Neural cell (in vitro differentiated cells): ENCODE measurements around the gene NR2F6. TPM values are rescaled to one million over a fixed set of nuclear protein-coding genes. Genes with fewer than 3 reads are reported as not detected.

ENCODE experiments used
- H2AFZ ChIP-seq: fragments of 200-600, 300-800 bp; sonication (generic), shearing (Covaris generic); 2 replicates; pipeline ENCODE4 v1.6.0; 2014; ENCODE audit warnings: low read depth, mild to moderate bottlenecking, antibody characterized with exemption, low read length, moderate library complexity
- H3F3A ChIP-seq: fragments of 200-600 bp; shearing (Covaris generic); 2 replicates; pipeline ENCODE4 v1.6.1; 2016; ENCODE audit warnings: mild to moderate bottlenecking, moderate library complexity, mixed read lengths, antibody characterized with exemption, low read length; ENCODE audit not compliant: insufficient read depth, poor library complexity, severe bottlenecking
- H3K27ac ChIP-seq: fragments of 200-600, 300-800 bp; sonication (generic), shearing (Covaris generic); 2 replicates; pipeline ENCODE4 v1.5.1; 2014; ENCODE audit warnings: mild to moderate bottlenecking, low read length, moderate library complexity
- H3K27me3 ChIP-seq: fragments of 300-800, 200-600 bp; sonication (generic), shearing (Covaris generic); 2 replicates; pipeline ENCODE4 v1.6.0; 2014; ENCODE audit warnings: mild to moderate bottlenecking, low read depth, low read length, moderate library complexity; ENCODE audit not compliant: insufficient read depth
- H3K36me3 ChIP-seq: fragments of 300-800, 200-600 bp; sonication (generic), shearing (Covaris generic); 2 replicates; pipeline ENCODE4 v1.5.1; 2014; ENCODE audit warnings: mild to moderate bottlenecking, antibody characterized with exemption, low read length, moderate library complexity; ENCODE audit not compliant: insufficient read depth
- H3K4me2 ChIP-seq: fragments of 300-800, 200-600 bp; sonication (generic), shearing (Covaris generic); 2 replicates; pipeline ENCODE4 v1.6.0; 2014; ENCODE audit warnings: mild to moderate bottlenecking, low read length
- H3K4me3 ChIP-seq: fragments of 300-800, 200-600 bp; sonication (generic), shearing (Covaris generic); 2 replicates; pipeline ENCODE4 v1.5.1; 2014; ENCODE audit warnings: mild to moderate bottlenecking, low read length, moderate library complexity
- H3K79me2 ChIP-seq: fragments of 200-600 bp; shearing (Covaris generic); replicated peaks from 2 replicates; pipeline ENCODE4 v1.6.0; 2014; ENCODE audit warnings: mild to moderate bottlenecking, low read length, moderate library complexity; ENCODE audit not compliant: insufficient read depth
- H3K9ac ChIP-seq: fragments of 300-800, 200-600 bp; sonication (generic), shearing (Covaris generic); 2 replicates; pipeline ENCODE4 v1.6.1; 2016; ENCODE audit warnings: mild to moderate bottlenecking, low read length, mixed read lengths
- H3K9me2 ChIP-seq: fragments of 200-600 bp; shearing (Covaris generic); 2 replicates; pipeline ENCODE4 v1.6.1; 2016; ENCODE audit warnings: mild to moderate bottlenecking, low read length, mixed read lengths; ENCODE audit not compliant: insufficient read depth
- H3K9me3 ChIP-seq: fragments of 200-600, 300-800 bp; sonication (generic), shearing (Covaris generic); 2 replicates; pipeline ENCODE4 v1.6.1; 2016; ENCODE audit warnings: mild to moderate bottlenecking, mixed run types, low read length, moderate library complexity, mixed read lengths
- H4K20me1 ChIP-seq: fragments of 200-600 bp; shearing (Covaris generic); 2 replicates; pipeline ENCODE4 v1.6.1; 2016; ENCODE audit warnings: mild to moderate bottlenecking, mixed run types; ENCODE audit not compliant: insufficient read depth
- CTCF ChIP-seq: fragments of 450-650 bp; IDR thresholded peaks from 2 replicates; pipeline ENCODE4 v1.5.1; 2014; ENCODE audit warnings: antibody characterized with exemption, mild to moderate bottlenecking, moderate library complexity; ENCODE audit not compliant: poor library complexity, severe bottlenecking
- EP300 ChIP-seq: fragments of 450-650 bp; conservative IDR thresholded peaks from 2 replicates; pipeline ENCODE4 v1.6.1; 2014; ENCODE audit warnings: antibody characterized with exemption, mild to moderate bottlenecking, moderate library complexity; ENCODE audit not compliant: poor library complexity, severe bottlenecking
- EZH2 ChIP-seq: fragments of 200-600, 300-800 bp; shearing (Covaris generic), sonication (generic); IDR thresholded peaks from 2 replicates; pipeline ENCODE4 v1.6.1; 2014; ENCODE audit warnings: antibody characterized with exemption, low read length, borderline replicate concordance, mild to moderate bottlenecking; ENCODE audit not compliant: insufficient read depth, poor library complexity, severe bottlenecking
- MXI1 ChIP-seq: fragments of 450-650 bp; conservative IDR thresholded peaks from 2 replicates; pipeline ENCODE4 v1.6.1; 2014; ENCODE audit warnings: antibody characterized with exemption, mild to moderate bottlenecking; ENCODE audit not compliant: poor library complexity, severe bottlenecking
- POLR2AphosphoS5 ChIP-seq: IDR thresholded peaks from 2 replicates; pipeline ENCODE4 v1.6.1; 2012
- RAD21 ChIP-seq: fragments of 450-650 bp; conservative IDR thresholded peaks from 2 replicates; pipeline ENCODE4 v1.6.1; 2014; ENCODE audit warnings: antibody characterized with exemption, mild to moderate bottlenecking, moderate library complexity
- SMC3 ChIP-seq: fragments of 450-650 bp; conservative IDR thresholded peaks from 2 replicates; pipeline ENCODE4 v1.6.1; 2014; ENCODE audit warnings: antibody characterized with exemption, mild to moderate bottlenecking, moderate library complexity; ENCODE audit not compliant: poor library complexity
- TAF1 ChIP-seq: IDR thresholded peaks from 2 replicates; pipeline ENCODE4 v1.6.1; 2012; ENCODE audit warnings: low read depth
- polyA plus RNA-seq: library from polyadenylated mRNA; depleted of rRNA; stranded (reverse); fragments of >200 nt; gene quantifications from 2 replicates; pipeline ENCODE4 v1.2.3, GENCODE V29; 2014
- TF ChIP-seq, protein P1 (sequence below): IDR thresholded peaks from 2 replicates; pipeline ENCODE4 v1.6.1; 2012; ENCODE audit warnings: borderline replicate concordance

The NR2F6 gene
- polyA plus RNA-seq, 1 donor from 2014 or later = 26.9 TPM

- H3K27me3 ChIP-seq = no peaks in the 10 kb centered on the region
- no peak overlapping the region for H3K27ac ChIP-seq
- no peaks in the 10 kb centered on the region for H4K20me1 ChIP-seq
- no peak overlapping the region for H3K9ac ChIP-seq
- H3K36me3 ChIP-seq = no peaks in the 10 kb centered on the region
- H2AFZ ChIP-seq = no peak overlapping the region
- H3K9me2 ChIP-seq = no peaks in the 10 kb centered on the region
- H3K4me3 ChIP-seq = no peak overlapping the region
- H3F3A ChIP-seq = no peaks in the 10 kb centered on the region
- no peaks in the 10 kb centered on the region for H3K9me3 ChIP-seq
- no peaks in the 10 kb centered on the region for H3K79me2 ChIP-seq
- TF ChIP-seq MXI1 (no peak), EZH2 (no peak), SMC3 (no peak), TAF1 (no peak), POLR2AphosphoS5 (no peak), RAD21 (no peak), EP300 (no peak), CTCF (no peak)
- TF ChIP-seq, protein P1, sequence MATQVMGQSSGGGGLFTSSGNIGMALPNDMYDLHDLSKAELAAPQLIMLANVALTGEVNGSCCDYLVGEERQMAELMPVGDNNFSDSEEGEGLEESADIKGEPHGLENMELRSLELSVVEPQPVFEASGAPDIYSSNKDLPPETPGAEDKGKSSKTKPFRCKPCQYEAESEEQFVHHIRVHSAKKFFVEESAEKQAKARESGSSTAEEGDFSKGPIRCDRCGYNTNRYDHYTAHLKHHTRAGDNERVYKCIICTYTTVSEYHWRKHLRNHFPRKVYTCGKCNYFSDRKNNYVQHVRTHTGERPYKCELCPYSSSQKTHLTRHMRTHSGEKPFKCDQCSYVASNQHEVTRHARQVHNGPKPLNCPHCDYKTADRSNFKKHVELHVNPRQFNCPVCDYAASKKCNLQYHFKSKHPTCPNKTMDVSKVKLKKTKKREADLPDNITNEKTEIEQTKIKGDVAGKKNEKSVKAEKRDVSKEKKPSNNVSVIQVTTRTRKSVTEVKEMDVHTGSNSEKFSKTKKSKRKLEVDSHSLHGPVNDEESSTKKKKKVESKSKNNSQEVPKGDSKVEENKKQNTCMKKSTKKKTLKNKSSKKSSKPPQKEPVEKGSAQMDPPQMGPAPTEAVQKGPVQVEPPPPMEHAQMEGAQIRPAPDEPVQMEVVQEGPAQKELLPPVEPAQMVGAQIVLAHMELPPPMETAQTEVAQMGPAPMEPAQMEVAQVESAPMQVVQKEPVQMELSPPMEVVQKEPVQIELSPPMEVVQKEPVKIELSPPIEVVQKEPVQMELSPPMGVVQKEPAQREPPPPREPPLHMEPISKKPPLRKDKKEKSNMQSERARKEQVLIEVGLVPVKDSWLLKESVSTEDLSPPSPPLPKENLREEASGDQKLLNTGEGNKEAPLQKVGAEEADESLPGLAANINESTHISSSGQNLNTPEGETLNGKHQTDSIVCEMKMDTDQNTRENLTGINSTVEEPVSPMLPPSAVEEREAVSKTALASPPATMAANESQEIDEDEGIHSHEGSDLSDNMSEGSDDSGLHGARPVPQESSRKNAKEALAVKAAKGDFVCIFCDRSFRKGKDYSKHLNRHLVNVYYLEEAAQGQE = no peak
- no peak overlapping the region for H3K4me2 ChIP-seq
Observed at GRCh38 chr19:17227798-17228367, 17.8 kb downstream of the NR2F6 start.

DNA sequence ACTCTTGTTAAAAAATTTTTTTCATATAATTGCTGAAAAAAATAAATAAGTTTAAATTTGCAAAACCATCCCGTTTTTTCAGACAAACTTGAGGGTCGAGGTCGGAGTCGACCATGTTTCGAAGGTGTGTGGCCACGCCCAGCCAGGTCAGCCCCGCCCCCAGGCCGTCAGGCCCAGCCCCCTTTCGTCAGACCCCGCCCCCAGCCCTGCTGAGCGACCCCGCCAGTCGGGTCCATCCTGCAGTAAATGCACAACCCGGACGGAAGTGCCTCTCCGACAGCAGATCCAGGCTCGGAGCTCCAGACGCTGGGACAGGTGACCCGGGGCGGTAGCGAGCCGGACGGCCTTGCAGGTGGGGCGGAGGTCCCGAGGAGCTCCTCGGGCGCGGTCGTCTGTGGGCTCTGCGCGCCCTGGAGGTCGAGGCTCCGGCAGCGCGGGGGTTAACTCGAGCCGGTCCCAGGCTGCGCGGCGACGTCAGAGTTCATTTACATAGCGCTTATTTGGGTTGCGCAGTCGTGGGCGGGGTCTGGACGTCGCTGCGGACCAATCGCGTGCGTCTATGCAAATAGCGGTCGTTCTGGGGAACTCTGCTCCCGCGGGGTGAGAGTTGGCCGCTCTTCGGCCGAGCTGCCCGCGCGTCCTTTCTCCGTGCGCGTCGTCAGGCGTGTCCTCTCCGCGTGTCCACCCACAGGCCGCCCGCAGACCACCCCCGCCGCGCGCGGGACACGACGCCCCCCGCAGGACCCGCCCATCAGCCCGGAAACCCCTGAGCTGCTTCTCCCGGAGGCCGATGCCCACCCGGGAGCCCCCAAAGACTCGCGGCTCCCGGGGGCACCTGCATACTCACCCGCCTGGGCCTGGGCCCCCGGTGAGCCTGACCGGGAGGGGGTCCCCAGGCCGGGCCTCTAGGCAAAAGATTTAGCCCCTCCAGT is 19.5 kb downstream of the NR2F6 start, which contains the start of gene OCEL1:
OCEL1 (plus strand) TSS at position 225 of the 932 bp plus-strand sequence; CDS start at position 247, 22 bp downstream.
- Histone ChIP-seq H3K36me3 (no peaks in the 10 kb centered on the region), H3K9ac (peak within 1 kb of the TSS; percentile 78), H3K9me2 (no peaks in the 10 kb centered on the region), H3F3A (no peaks in the 10 kb centered on the region), H3K79me2 (no peaks in the 10 kb centered on the region), H2AFZ (peak within 1 kb of the TSS; percentile 19), H3K4me2 (peak within 1 kb of the TSS; percentile 70), H3K27ac (peak within 1 kb of the TSS; percentile 88), H3K9me3 (no peaks in the 10 kb centered on the region), H3K4me3 (peak within 1 kb of the TSS; percentile 84), H4K20me1 (no peaks in the 10 kb centered on the region), H3K27me3 (no peaks in the 10 kb centered on the region)
- TF ChIP-seq EZH2 (no peak), EP300 (peak; percentile 66), TAF1 (peak; percentile 77), MXI1 (peak; percentile 45), POLR2AphosphoS5 (peak; percentile 64), CTCF (no peak), SMC3 (peak; percentile 52), RAD21 (peak; percentile 43)
- TF ChIP-seq, protein P1 = peak; percentile 45
